Pancreas (tissue), 10 donors: ENCODE data around the gene CST3. TPM values are rescaled to one million over a fixed set of nuclear protein-coding genes. Genes with fewer than 3 reads are reported as not detected.
"Not testable (repeated sequence)": the region's sequence is repeated elsewhere in the genome, so short reads cannot be mapped to it uniquely, and the experiment has no call there.

ENCODE experiments used
- ATAC-seq, 4 donors: fragments of 200-7000 bp; cut with Tn5 transposase; one replicate each; pipeline versions ENCODE4 v1.8.0 to v1.9.1; 2020; ENCODE audit warnings: mild to moderate bottlenecking in 4 of 4, moderate library complexity in 4 of 4
- DNase-seq, 6 donors: peaks; one replicate each; pipeline ENCODE4 v3.0.0-alpha.2; 2020
- FAIRE-seq: peaks from 2 replicates; lab custom pipeline; 2012; peaks lifted over from hg19 to GRCh38; lab: Jason Lieb, UNC
- H3K27ac ChIP-seq, 4 donors: fragments of 200-600 bp; sonication (generic); 1 replicate in 3 of 4; 2 replicates in 1 of 4; pipeline versions ENCODE4 v1.5.0 to v1.8.0; 2020
- H3K27me3 ChIP-seq, 4 donors: fragments of 200-600 bp; one replicate each; pipeline ENCODE4 v1.8.0; 2021
- H3K36me3 ChIP-seq, 3 donors: fragments of 200-600 bp; sonication (generic) in 1 of 3; one replicate each; pipeline versions ENCODE4 v1.5.0 to v1.8.0; 2020 to 2021
- H3K4me1 ChIP-seq, 3 donors: fragments of 200-600 bp; one replicate each; pipeline ENCODE4 v1.8.0; 2021
- H3K4me3 ChIP-seq, 4 donors: fragments of 200-600 bp; sonication (generic) in 2 of 4; one replicate each; pipeline versions ENCODE4 v1.5.0 to v1.8.0; 2020 to 2021
- H3K9me3 ChIP-seq, 4 donors: fragments of 200-600 bp; one replicate each; pipeline ENCODE4 v1.8.0; 2021
- WGBS, 2 donors: extraction: QIAGEN DNeasy Blood & Tissue Kit; methylation state at CpG; one replicate each; pipeline ENCODE4 v1.1.7; 2013; 5-methylcytosine and 5-hydroxymethylcytosine counted together
- intact Hi-C, 3 donors: fragments of 100-400 bp; cut with DNase I; formaldehyde crosslinking; loops; one replicate each; pipeline versions ENCODE4 v1.11.1 to v1.14.2; 2022
- polyA plus RNA-seq, 2 donors: library from polyadenylated mRNA; stranded (reverse); fragments of 200-250 nt; gene quantifications; one replicate each; pipeline ENCODE4 v1.2.3, GENCODE V29; 2013
- total RNA-seq, 6 donors: library from RNA; stranded (reverse); fragmentation: NEBNext Ultra II Directional in 4 of 6; extraction: Animal tissue kit (Norgen Biotek cat#: 25700) in 4 of 6; gene quantifications; one replicate each; pipeline versions ENCODE4 v1.2.1 to v1.2.4, GENCODE V29; 2021 to 2023
- TF ChIP-seq, protein P1 (sequence below), 4 donors: fragments of 200-600 bp; sonication (generic) in 3 of 4; IDR thresholded peaks; one replicate each; pipeline versions ENCODE4 v1.5.0 to v1.8.0; 2021; ENCODE audit warnings: antibody characterized with exemption in 4 of 4
- donor health status: healthy with polysubstance abuse.
- donor health status: DM: no; HTN: no; CAD: no; lungs with moderate emphysema.
- donor health status: DM: no; HTN: no; CAD: no.
- donor health status: control.
- donor health status: control.
- donor health status: Bipolar disorder and iron deficiency.
- donor health status: DM: yes; HTN: yes; CAD: no.
- donor health status: DM: no; HTN: no; CAD: no.
- donor health status: DM: no; HTN: no; CAD: no.
- donor health status: DM: yes; HTN: yes; CAD: no.

Gene CST3
- total and polyA plus RNA-seq, 8 donors: 201 to 445 (median 264) TPM

GRCh38 chr20:23663180-23663579, 25.4 kb upstream of the CST3 start:
- Histone ChIP-seq H3K36me3 (no peaks in the 10 kb centered on the region), H3K27ac (no peak overlapping the region), H3K9me3 (no peaks in the 10 kb centered on the region), H3K4me3 (no peak overlapping the region), H3K4me1 (no peaks in the 10 kb centered on the region), H3K27me3 (no peaks in the 10 kb centered on the region)
- FAIRE-seq (no peak), DNase-seq (no peak), ATAC-seq (no peak)
- WGBS, 2 donors: 68 to 84% methylated on average over 6 of the region's 6 CpGs
- intact Hi-C loops: no loop called here
- TF ChIP-seq, protein P1, sequence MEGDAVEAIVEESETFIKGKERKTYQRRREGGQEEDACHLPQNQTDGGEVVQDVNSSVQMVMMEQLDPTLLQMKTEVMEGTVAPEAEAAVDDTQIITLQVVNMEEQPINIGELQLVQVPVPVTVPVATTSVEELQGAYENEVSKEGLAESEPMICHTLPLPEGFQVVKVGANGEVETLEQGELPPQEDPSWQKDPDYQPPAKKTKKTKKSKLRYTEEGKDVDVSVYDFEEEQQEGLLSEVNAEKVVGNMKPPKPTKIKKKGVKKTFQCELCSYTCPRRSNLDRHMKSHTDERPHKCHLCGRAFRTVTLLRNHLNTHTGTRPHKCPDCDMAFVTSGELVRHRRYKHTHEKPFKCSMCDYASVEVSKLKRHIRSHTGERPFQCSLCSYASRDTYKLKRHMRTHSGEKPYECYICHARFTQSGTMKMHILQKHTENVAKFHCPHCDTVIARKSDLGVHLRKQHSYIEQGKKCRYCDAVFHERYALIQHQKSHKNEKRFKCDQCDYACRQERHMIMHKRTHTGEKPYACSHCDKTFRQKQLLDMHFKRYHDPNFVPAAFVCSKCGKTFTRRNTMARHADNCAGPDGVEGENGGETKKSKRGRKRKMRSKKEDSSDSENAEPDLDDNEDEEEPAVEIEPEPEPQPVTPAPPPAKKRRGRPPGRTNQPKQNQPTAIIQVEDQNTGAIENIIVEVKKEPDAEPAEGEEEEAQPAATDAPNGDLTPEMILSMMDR (IDR thresholded peaks at IDR 0.05): no peak

- H3K27me3 ChIP-seq: no peaks in the 10 kb centered on the region
- TF ChIP-seq, protein P1 (IDR thresholded peaks at IDR 0.05): no peak
- H3K27ac ChIP-seq: no peak overlapping the region
- ATAC-seq (no peak), DNase-seq (no peak), FAIRE-seq (no peak)
- no peaks in the 10 kb centered on the region for H3K9me3 ChIP-seq
- no peaks in the 10 kb centered on the region for H3K4me1 ChIP-seq
- 80 to 88% methylated on average over 9 of the region's 9 CpGs for WGBS, 2 donors
- intact Hi-C loops: no loop called here
- no peaks in the 10 kb centered on the region for H3K36me3 ChIP-seq
- H3K4me3 ChIP-seq: no peak overlapping the region
Observed at GRCh38 chr20:23662276-23662870, 24.6 kb upstream of the CST3 start.

- Histone ChIP-seq H3K27ac (no peak overlapping the region), H3K9me3 (no peaks in the 10 kb centered on the region), H3K27me3 (no peaks in the 10 kb centered on the region), H3K36me3 (no peaks in the 10 kb centered on the region), H3K4me1 (no peaks in the 10 kb centered on the region), H3K4me3 (no peak overlapping the region)
- DNase-seq (no peak), FAIRE-seq (no peak), ATAC-seq (no peak)
- WGBS, 2 donors: 85 to 92% methylated on average over 6 of the region's 6 CpGs
- TF ChIP-seq, protein P1 (IDR thresholded peaks at IDR 0.05): no peak
- intact Hi-C loops: no loop called here
Observed at GRCh38 chr20:23661002-23661429, 23.3 kb upstream of the CST3 start.

DNA sequence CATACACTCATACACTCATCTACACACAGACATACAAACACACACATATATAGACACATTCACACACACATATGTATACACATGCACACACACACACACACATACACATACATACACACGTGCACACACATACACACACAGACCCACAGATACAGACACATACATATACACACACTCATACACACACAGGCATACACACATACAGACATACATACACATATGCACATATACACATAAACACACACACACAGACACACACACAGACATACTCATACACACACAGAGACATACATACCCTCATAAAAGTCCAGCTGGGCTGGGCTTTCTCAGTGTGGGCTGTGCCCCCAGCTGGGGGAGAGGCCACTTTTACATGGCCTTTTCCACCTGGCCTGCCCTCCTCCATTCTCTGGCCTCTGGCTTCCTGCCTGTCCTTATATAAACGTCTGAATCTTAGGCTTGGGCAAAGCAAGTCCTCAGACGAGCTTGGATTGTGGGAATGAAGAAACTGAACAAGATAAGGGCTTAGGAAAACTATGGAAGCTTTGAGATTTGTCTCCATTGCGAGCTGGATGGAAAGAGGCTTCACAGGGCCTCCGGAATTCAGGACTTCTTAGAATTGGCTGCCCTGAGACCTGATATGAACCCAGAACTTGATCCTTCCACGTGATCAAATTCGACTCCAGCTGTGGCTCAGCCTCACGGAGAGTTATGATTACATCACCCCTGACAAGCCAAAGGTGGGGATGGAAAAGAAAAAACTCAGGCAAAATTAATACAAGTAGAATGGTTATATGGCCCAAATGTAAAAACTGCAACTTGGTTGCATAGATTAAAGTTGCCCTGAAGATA, 22.5 kb upstream of the CST3 start:
- no peak for ATAC-seq
- no peak for FAIRE-seq
- TF ChIP-seq, protein P1 (IDR thresholded peaks at IDR 0.05): no peak
- H3K4me3 ChIP-seq: no peak overlapping the region
- WGBS, 2 donors: 51 to 60% methylated on average over 8 of the region's 8 CpGs
- H3K36me3 ChIP-seq: no peaks in the 10 kb centered on the region
- intact Hi-C loops: no loop called here
- H3K27me3 ChIP-seq: no peaks in the 10 kb centered on the region
- H3K27ac ChIP-seq: no peak overlapping the region
- H3K4me1 ChIP-seq: no peaks in the 10 kb centered on the region
- DNase-seq: no peak
- no peaks in the 10 kb centered on the region for H3K9me3 ChIP-seq

DNA sequence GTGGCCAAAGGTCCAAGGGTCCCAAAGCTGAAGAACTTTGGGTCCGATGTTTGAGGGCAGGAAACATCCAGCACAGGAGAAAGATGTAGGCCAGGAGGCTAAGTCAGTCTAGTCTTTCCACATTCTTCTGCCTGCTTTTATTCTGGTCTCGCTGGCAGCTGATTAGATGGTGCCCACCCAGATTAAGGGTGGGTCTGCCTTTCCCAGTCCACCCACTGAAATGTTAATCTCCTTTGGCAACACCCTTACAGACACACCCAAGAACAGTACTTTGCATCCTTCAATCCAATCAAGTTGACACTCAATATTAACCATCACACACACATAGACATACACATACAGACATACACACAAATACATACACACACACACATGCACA, 21.8 kb upstream of the CST3 start:
- H3K9me3 ChIP-seq, H3K27ac ChIP-seq, intact Hi-C loops, ATAC-seq, DNase-seq, FAIRE-seq, H3K27me3 ChIP-seq, H3K36me3 ChIP-seq, H3K4me1 ChIP-seq, H3K4me3 ChIP-seq: not testable (repeated sequence)
- WGBS, 2 donors: 82 to 84% methylated on average over 2 of the region's 2 CpGs
